ENCODE results near the gene HIGD2A. TPM values are rescaled to one million over a fixed set of nuclear protein-coding genes. Genes with fewer than 3 reads are reported as not detected.

The HIGD2A gene
- polyA plus RNA-seq, 3 donors, result 101 to 298 (median 260) TPM

- peaks cover 5% of the 10 kb centered on the region for H4K20me1 ChIP-seq (ENCODE audit: insufficient read depth, low read length)
- no peak overlapping the region for H3K4me3 Mint-ChIP-seq
- H3K9ac ChIP-seq (ENCODE audit: insufficient read depth, low read length, poor library complexity, severe bottlenecking), result no peak overlapping the region
- no peak overlapping the region for H3K27ac Mint-ChIP-seq
- H3K36me3 Mint-ChIP-seq, result peaks cover 44 to 48% of the 10 kb centered on the region in 2 donors
- H3K4me3 ChIP-seq (replicated peaks in 1 of 3; ENCODE audit: low read depth in 2 of 3, low read length in 3 of 3), result no peak overlapping the region
- no peaks in the 10 kb centered on the region for H3K27me3 ChIP-seq (ENCODE audit: control insufficient read depth in 2 of 2, insufficient read depth in 2 of 2, low read length in 2 of 2)
- H3K27me3 Mint-ChIP-seq (ENCODE audit: low read depth in 3 of 3), result peaks cover 0 to 2% (median 0%) of the 10 kb centered on the region in 3 donors
- no peak for TF ChIP-seq CTCF (IDR thresholded peaks at IDR 0.05)
- H3K27ac ChIP-seq (ENCODE audit: low read depth in 1 of 2, low read length in 2 of 2), result no peak overlapping the region
- H2AFZ ChIP-seq (ENCODE audit: insufficient read depth, low read depth, low read length, poor library complexity, severe bottlenecking), result no peak overlapping the region
- H3K4me1 ChIP-seq (ENCODE audit: control insufficient read depth in 1 of 2, insufficient read depth in 2 of 2, low read length in 2 of 2), result no peaks in the 10 kb centered on the region
- H3K4me2 ChIP-seq (replicated peaks; ENCODE audit: extremely low read depth, low read length, poor library complexity, severe bottlenecking), result no peak overlapping the region
- peaks cover 39 to 58% of the 10 kb centered on the region in 2 donors for H3K36me3 ChIP-seq (replicated peaks in 1 of 2; ENCODE audit: control insufficient read depth in 1 of 2, insufficient read depth in 2 of 2, low read length in 2 of 2)
- H3K9me3 Mint-ChIP-seq, result no peaks in the 10 kb centered on the region
- no peak for DNase-seq
- intact Hi-C loops (cut with micrococcal nuclease), result loop anchor here in 1 of 2 donors (10.0 kb wide), 1 partner anchor 153 kb away; the partner anchor contains the start of gene RNF44
- H3K4me1 Mint-ChIP-seq, result peaks cover 6% of the 10 kb centered on the region
- peaks cover 7% of the 10 kb centered on the region for H3K79me2 ChIP-seq (ENCODE audit: insufficient read depth, low read length)
- no peaks in the 10 kb centered on the region for H3K9me3 ChIP-seq (replicated peaks in 1 of 2; ENCODE audit: control insufficient read depth in 1 of 2, insufficient read depth in 1 of 2, low read length in 2 of 2)
- WGBS (ENCODE audit: insufficient coverage), result 96% methylated on average over 3 of the region's 3 CpGs
Observed at GRCh38 chr5:176381423-176381822, 7.1 kb upstream of the HIGD2A start.

- intact Hi-C loops (cut with micrococcal nuclease), result loop anchor here in 1 of 2 donors (10.0 kb wide), 1 partner anchor 153 kb away; the partner anchor contains the start of gene RNF44
- Mint-ChIP-seq H3K27ac (no peak overlapping the region), H3K4me3 (no peak overlapping the region), H3K4me1 (peaks cover 12% of the 10 kb centered on the region), H3K27me3 (ENCODE audit: low read depth in 3 of 3) (peaks cover 0 to 2% (median 0%) of the 10 kb centered on the region in 3 donors), H3K9me3 (no peaks in the 10 kb centered on the region), H3K36me3 (peaks cover 47 to 54% of the 10 kb centered on the region in 2 donors)
- 100% methylated on average over 2 of the region's 3 CpGs for WGBS (ENCODE audit: insufficient coverage)
- peaks cover 9% of the 10 kb centered on the region for H4K20me1 ChIP-seq (ENCODE audit: insufficient read depth, low read length)
- no peak for TF ChIP-seq CTCF (IDR thresholded peaks at IDR 0.05)
- H3K4me1 ChIP-seq (ENCODE audit: control insufficient read depth in 1 of 2, insufficient read depth in 2 of 2, low read length in 2 of 2), result peaks cover 0 to 4% of the 10 kb centered on the region in 2 donors
- H3K9ac ChIP-seq (ENCODE audit: insufficient read depth, low read length, poor library complexity, severe bottlenecking), result no peak overlapping the region
- H3K79me2 ChIP-seq (ENCODE audit: insufficient read depth, low read length), result peaks cover 13% of the 10 kb centered on the region
- no peak overlapping the region for H3K4me3 ChIP-seq (replicated peaks in 1 of 3; ENCODE audit: low read depth in 2 of 3, low read length in 3 of 3)
- H3K27ac ChIP-seq (ENCODE audit: low read depth in 1 of 2, low read length in 2 of 2), result no peak overlapping the region
- no peak for DNase-seq
- H3K9me3 ChIP-seq (replicated peaks in 1 of 2; ENCODE audit: control insufficient read depth in 1 of 2, insufficient read depth in 1 of 2, low read length in 2 of 2), result no peaks in the 10 kb centered on the region
- H3K36me3 ChIP-seq (replicated peaks in 1 of 2; ENCODE audit: control insufficient read depth in 1 of 2, insufficient read depth in 2 of 2, low read length in 2 of 2), result peaks cover 39 to 62% of the 10 kb centered on the region in 2 donors
- H3K4me2 ChIP-seq (replicated peaks; ENCODE audit: extremely low read depth, low read length, poor library complexity, severe bottlenecking), result no peak overlapping the region
- H3K27me3 ChIP-seq (ENCODE audit: control insufficient read depth in 2 of 2, insufficient read depth in 2 of 2, low read length in 2 of 2), result no peaks in the 10 kb centered on the region
- no peak overlapping the region for H2AFZ ChIP-seq (ENCODE audit: insufficient read depth, low read depth, low read length, poor library complexity, severe bottlenecking)
Observed at GRCh38 chr5:176381979-176382378, 6.6 kb upstream of the HIGD2A start.
